Measurements from ENCODE around the gene SPATC1L.
"Not testable (repeated sequence)": the region's sequence is repeated elsewhere in the genome, so short reads cannot be mapped to it uniquely, and the experiment has no call there.

The SPATC1L gene

GRCh38 chr21:46183910-46184624 lies at the start of gene SPATC1L:
Gene SPATC1L (minus strand): TSS chr21:46184459. CDS start chr21:46182816, 1,643 bp downstream.
- peak; percentile 60 for DNase-seq

- DNase-seq: no peak
Observed at GRCh38 chr21:46229923-46230260, 45.6 kb upstream of the SPATC1L start.

DNA sequence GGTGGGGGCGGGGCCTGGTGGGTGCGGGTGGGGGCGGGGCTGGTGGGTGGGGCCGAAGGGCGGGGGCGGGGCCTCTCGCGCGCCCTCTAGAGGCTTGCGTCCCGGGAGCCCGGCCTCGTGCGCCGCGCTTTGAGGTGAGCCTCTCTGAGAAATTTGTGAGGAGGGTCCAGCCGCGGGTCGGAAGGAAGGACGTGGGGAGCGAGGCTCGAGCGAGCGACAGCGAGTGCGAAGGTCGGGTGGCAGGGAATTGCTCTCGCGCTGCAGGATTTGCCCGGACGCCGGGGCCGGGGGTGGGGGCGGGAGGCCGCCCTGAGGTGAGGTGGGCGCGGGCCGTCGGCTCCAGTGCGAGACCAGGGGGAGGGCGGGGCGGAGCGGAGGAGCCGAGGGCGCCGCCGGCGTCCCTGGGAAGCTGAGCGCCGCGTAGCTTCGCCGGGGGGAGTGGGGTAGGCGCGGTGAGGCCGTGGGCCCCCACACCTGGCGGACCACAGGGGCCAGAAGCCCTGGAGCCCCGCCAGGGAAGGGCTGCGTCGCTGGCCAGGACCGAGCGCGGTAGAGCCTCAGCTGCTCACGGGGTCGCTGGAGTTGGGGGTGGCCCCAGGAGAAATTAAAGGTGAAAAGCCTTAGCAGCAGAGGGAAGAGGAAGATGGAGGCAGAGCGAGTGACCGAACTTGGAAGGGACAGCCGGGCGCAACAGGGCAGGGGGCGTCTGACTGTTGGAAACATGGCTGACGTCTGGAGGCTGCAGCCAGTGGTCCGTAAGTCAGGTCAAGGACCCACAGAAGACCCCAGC lies 45.1 kb upstream of the SPATC1L start:
- no peak for DNase-seq

DNA sequence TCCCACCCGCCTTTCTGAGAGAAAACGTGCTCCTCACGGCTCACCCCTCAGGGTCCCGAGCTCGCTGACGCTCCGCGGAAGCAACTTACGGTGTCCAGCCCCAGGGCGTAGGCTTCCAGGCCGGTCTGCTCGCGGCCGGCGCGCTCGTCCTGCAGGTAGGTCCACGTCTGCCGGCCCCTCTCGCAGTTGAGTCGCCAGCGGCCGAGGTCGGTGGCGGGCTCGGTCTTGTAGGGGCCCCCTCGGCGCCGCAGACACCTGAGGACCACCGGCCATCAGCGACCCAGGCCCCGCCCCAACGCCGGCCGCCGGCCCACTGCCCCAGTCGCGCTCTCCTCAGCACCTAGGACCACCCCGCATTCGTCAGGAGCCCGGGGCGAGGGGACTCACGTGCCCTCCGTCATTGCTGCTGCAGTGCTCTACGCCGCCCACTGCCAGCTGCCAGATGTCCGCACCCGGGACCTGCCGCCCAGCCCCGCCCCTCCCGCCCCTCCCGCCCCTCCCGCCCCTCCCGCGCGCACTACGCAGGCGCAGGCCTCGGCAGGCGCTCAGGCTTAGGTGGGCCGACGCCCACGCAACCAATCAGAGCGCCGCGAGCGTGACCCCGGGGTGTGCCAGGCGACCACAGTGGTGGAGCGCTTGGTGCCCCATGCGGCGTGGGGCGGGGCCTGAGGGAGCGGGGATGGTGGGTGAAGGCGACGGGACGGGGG lies 44.2 kb upstream of the SPATC1L start, which contains the start of gene LSS:
TSS of gene LSS (minus strand) at position 430 of the 707 bp plus-strand sequence. CDS start at position 401, 29 bp downstream.
- peak; percentile 92 for DNase-seq

DNA sequence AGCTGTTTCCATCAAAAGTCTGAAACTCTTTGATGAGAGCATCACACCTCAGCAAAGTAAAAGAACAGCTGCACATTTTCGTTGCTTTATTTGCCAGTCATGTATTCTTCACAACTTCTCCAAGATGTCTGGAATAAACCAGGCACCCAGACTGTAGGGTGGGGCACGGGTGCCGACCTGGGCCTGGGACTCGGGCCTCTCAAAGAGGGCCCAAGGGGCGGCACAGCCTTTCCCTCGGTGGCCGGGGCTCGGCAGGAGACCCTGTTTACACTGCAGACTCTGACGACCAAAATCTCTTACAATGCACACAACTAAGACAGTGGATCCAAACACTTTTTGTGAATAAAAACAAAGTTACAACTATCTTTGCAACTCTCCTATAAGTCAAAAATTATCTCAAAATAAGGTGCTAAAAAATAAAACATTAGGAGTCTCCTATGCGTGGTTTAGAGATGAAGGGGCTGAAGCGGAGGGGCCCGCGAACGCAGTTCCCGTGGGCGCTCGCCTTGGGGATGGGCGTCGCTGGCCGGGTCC lies 43.6 kb upstream of the SPATC1L start:
- no peak for DNase-seq

- DNase-seq: no peak
Observed at GRCh38 chr21:46226920-46227599, 42.8 kb upstream of the SPATC1L start.

DNA sequence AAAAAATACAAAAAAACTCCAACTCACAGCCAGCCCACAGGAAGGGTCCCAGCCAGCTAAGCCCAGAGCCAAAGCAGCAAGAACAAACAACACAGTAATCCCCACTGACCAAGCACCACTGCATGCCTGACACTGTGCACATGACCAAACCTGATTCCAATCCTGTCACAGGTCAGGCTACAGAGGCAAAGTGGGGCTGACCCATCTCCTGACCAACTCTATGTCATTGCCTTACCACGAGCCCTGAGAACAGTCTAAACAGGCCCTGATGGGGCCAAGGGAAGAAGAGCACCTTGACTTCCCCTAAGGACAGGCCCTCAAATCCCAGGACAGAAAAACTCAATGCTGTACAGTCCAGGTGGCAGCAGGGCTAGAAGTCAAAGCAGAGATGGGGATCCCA lies 41.9 kb upstream of the SPATC1L start:
- DNase-seq: no peak

DNA sequence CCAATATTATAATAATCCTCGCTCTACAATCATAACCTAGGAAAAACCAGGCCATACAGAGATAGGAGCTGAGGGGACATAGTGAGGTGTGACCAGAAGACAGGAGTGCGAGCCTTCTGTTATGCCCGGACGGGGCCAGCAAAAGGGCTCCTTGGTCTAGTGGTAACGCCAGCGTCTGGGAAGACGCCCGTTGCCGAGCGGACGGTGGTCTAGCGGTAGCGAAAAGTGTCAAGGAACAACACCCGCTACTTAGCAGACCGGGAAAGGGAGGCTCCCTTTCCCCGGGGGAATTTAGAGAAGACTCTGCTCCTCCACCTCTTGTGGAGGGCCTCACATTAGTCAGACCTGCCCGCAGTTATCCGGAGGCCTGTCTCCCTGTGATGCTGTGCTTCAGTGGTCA lies 39.4 kb upstream of the SPATC1L start:
- DNase-seq: not testable (repeated sequence)

DNA sequence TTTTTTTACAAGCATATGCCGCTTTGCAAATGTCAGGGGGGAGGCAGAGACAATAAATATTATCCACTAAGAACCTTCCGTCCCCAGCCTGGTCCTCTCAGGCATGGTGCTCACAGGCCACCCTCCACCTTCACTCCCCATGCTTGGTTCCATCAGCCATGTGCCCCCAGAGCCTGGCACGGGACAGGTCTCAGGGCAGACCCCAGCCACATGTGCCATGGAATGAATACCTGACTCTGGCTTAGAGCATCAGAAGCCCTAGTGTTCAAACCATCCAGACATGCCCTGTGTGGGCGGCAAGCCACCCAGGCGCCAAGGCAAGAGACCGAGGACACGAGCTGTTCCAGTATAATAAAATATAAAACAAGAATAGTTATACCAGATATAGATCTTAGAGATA lies 39.0 kb upstream of the SPATC1L start:
- no peak for DNase-seq

- DNase-seq: no peak
Observed at GRCh38 chr21:46222436-46223116, 38.3 kb upstream of the SPATC1L start.

- DNase-seq: no peak
Observed at GRCh38 chr21:46221664-46222435, 37.6 kb upstream of the SPATC1L start.

GRCh38 chr21:46220847-46221246 lies 36.6 kb upstream of the SPATC1L start:
- DNase-seq: no peak

GRCh38 chr21:46220275-46220810 lies 36.1 kb upstream of the SPATC1L start:
- DNase-seq: no peak

DNA sequence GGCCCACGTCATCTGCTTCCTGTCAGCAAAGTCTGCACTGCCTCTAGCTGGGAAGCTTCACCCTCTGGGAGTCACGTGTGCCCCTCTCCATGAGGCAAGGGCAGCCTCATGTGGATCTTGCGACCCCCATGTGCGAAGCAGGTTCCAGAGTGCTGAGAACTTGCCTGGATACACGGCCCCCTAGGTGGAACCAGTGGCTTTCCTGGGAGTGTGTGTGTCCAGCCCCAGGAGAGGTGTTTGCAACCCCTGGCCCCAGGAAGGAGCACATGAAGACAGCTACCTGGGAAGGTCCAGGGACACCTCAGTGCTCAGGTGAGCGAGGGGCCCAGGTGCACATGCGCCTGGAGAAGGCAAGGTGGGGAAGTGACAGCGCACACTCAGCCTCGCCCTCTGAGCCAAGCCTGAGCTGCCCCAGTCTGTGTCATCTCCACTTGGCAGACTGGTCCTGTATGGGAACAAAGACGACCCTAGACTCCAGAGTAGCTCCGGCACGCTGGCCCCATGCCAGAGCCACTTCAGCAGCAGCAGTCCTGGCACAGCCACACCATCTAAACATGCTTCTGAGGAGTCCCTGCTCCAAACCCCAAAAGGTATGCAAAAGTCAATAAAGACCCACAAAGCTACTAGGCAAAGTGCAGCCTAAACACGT lies 35.5 kb upstream of the SPATC1L start:
- DNase-seq: no peak

GRCh38 chr21:46218906-46219590 lies 34.8 kb upstream of the SPATC1L start:
- DNase-seq: no peak

DNA sequence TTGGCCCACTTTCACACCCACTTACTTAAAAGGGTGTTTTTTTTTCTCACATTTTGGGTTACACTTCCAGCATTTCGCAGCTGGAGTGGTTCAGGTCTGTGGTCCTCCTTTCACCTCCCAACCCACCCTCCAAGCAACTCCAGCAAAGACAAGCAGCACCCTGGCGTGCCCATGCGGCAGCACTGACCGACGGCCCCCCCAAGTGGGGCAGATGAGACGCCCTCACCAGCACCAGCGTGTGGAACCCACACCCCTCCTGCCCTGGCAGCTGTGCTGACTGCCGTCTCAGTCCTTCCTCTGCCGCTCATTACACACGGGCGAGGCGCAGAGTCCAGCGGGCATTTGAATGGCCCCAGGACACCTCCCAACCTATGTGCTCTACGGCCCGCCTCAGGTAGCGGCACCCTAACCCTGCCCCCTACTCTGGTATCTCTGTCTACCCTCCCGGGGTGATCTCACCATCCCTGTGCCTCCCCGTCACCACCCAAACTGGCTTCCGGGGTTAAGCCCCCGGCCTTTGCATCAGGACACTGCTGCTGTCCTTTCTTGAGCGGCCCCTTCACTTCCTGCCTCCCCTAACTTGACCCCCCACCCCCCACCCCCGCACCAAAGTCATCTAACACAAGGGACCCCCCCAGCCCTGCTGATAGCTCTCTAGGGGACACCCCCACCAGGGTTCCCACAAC lies 33.4 kb upstream of the SPATC1L start:
- no peak for DNase-seq

DNA sequence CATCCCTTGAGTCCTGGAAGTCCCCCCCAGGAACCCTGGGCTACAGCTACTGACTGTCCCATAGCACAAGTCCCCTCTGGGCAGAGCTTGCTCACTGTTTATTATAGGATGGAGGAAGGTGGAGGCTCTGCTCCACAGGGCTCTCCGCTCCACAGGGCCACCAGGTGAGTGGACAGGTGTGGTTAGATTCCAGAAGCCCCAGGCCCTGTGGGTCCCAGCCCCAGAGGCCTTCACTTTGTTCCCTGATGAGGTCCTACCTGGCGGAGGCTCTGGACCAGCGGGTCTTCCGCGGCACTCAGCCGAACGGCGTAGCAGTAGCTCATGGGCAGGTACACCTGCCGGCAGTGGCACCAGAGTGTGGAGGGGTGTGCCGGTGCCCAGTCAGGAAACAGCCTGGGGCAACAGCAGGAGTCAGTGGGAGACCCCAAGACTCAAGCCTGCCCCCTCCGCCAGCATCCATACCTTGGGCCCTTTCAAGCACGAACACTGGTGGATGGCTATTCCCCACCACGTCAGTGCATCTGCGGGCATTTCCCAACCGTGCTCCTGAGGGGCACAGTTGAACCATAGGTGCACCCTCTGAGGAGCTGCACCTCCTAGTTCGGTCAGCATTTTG lies 32.0 kb upstream of the SPATC1L start:
- no peak for DNase-seq

DNA sequence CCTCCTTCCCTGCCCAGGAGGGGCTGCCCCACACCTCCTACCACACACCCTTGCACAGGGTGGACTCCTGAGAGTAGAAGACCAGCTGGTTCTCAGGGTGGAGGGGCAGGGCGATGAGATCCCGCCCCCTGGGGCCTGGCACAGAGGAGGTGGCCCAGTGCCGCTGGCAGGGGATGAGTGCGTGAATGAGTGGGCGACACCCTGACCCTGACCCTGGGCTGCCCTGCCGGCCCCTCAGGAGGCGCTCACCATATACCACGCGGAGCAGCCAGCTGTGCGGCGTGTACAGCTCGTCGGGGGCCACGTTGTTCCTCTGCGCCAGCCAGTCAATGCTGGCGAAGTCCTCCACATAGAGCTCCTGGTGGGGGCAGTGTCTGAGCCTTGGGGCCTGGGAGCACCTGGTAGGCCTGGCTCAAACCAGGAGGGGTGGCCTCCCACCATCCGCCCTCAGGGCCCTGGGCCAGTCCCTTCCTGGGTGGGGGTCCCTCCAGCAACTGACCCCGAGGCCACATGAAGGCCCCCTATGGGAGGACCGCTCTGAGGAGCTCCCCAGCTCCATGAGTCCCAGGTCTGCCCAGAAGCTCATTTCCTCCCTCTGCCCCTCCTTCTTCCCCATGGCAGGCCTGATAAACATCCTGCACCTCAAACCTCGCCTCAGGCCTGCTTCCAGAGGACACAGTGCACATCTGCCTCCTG lies 31.3 kb upstream of the SPATC1L start:
- DNase-seq: no peak

All from DMS 273 treated with DMSO at 0.1 percent for 48 hours (cell line).